Parathyroid adenoma (tissue), 2 donors: ENCODE measurements around the gene STRC.
"Not testable (repeated sequence)": the region's sequence is repeated elsewhere in the genome, so short reads cannot be mapped to it uniquely, and the experiment has no call there.

Experiments used
- H2AFZ ChIP-seq: fragments of 300-600 bp; sonication (generic); one replicate; pipeline ENCODE4 v1.7.0; 2017; ENCODE audit warnings: antibody characterized with exemption, mild to moderate bottlenecking
- H3K27ac ChIP-seq: fragments of 300-600 bp; sonication (generic); one replicate; pipeline ENCODE4 v1.7.0; 2017
- H3K27me3 ChIP-seq: fragments of 300-600 bp; sonication (generic); one replicate; pipeline ENCODE4 v1.7.0; 2017; ENCODE audit warnings: low read length; ENCODE audit not compliant: control insufficient read depth, insufficient read depth
- H3K36me3 ChIP-seq: fragments of 300-600 bp; sonication (generic); one replicate; pipeline ENCODE4 v1.7.0; 2017; ENCODE audit warnings: low read length; ENCODE audit not compliant: control insufficient read depth, insufficient read depth
- H3K4me1 ChIP-seq: fragments of 300-600 bp; sonication (generic); one replicate; pipeline ENCODE4 v1.7.0; 2017; ENCODE audit warnings: control low read depth
- H3K4me2 ChIP-seq: fragments of 300-600 bp; sonication (generic); one replicate; pipeline ENCODE4 v1.7.0; 2017; ENCODE audit warnings: low read length
- H3K4me3 ChIP-seq: fragments of 300-600 bp; sonication (generic); one replicate; pipeline ENCODE4 v1.7.0; 2017; ENCODE audit warnings: low read depth, low read length
- H3K79me2 ChIP-seq: fragments of 300-600 bp; sonication (generic); one replicate; pipeline ENCODE4 v1.7.0; 2017; ENCODE audit warnings: control low read depth
- H3K9ac ChIP-seq: fragments of 300-600 bp; sonication (generic); one replicate; pipeline ENCODE4 v1.7.0; 2017; ENCODE audit warnings: mild to moderate bottlenecking
- H3K9me3 ChIP-seq: fragments of 300-600 bp; sonication (generic); one replicate; pipeline ENCODE4 v1.7.0; 2017; ENCODE audit warnings: low read length; ENCODE audit not compliant: control insufficient read depth
- CTCF ChIP-seq: fragments of 300-600 bp; sonication (generic); IDR thresholded peaks from one replicate; pipeline ENCODE4 v1.7.0; 2017; ENCODE audit warnings: antibody characterized with exemption, mild to moderate bottlenecking
- donor health status: primary hyperparathyroidism.

The STRC gene

GRCh38 chr15:43625106-43625505 is 6.5 kb upstream of the STRC start:
- no peaks in the 10 kb centered on the region for H3K79me2 ChIP-seq
- no peak overlapping the region for H3K4me2 ChIP-seq
- no peaks in the 10 kb centered on the region for H3K4me1 ChIP-seq
- no peaks in the 10 kb centered on the region for H3K27me3 ChIP-seq
- no peak for TF ChIP-seq CTCF
- H3K27ac ChIP-seq, result no peak overlapping the region
- H3K9ac ChIP-seq, result no peak overlapping the region
- H2AFZ ChIP-seq, result no peak overlapping the region
- no peaks in the 10 kb centered on the region for H3K9me3 ChIP-seq
- H3K4me3 ChIP-seq, result no peak overlapping the region
- H3K36me3 ChIP-seq, result no peaks in the 10 kb centered on the region

GRCh38 chr15:43622068-43622799 is 3.6 kb upstream of the STRC start:
- not testable (repeated sequence) for H3K4me2 ChIP-seq, H3K36me3 ChIP-seq, H3K9me3 ChIP-seq, H3K9ac ChIP-seq, H3K79me2 ChIP-seq, H3K27ac ChIP-seq, H3K4me1 ChIP-seq, H3K4me3 ChIP-seq, H3K27me3 ChIP-seq, H2AFZ ChIP-seq

GRCh38 chr15:43617750-43618149 is 850 bp downstream of the STRC start:
- H3K4me1 ChIP-seq, H3K27me3 ChIP-seq, H3K9me3 ChIP-seq, H3K4me2 ChIP-seq, H3K79me2 ChIP-seq, H3K36me3 ChIP-seq, H3K27ac ChIP-seq, H2AFZ ChIP-seq, H3K9ac ChIP-seq, H3K4me3 ChIP-seq: not testable (repeated sequence)

GRCh38 chr15:43602233-43602632 is 16.4 kb downstream of the STRC start:
- not testable (repeated sequence) for H3K9me3 ChIP-seq, H3K27me3 ChIP-seq, H3K4me2 ChIP-seq, H2AFZ ChIP-seq, H3K27ac ChIP-seq, H3K36me3 ChIP-seq, H3K4me3 ChIP-seq, H3K79me2 ChIP-seq, H3K4me1 ChIP-seq, H3K9ac ChIP-seq

- not testable (repeated sequence) for H2AFZ ChIP-seq, H3K27ac ChIP-seq, H3K9ac ChIP-seq, H3K4me2 ChIP-seq, H3K4me1 ChIP-seq, H3K4me3 ChIP-seq, H3K36me3 ChIP-seq, H3K27me3 ChIP-seq, H3K9me3 ChIP-seq, H3K79me2 ChIP-seq
These were observed 18.4 kb downstream of the STRC start for GRCh38 chr15:43600200-43600599.

GRCh38 chr15:43599131-43599530 is 19.5 kb downstream of the STRC start:
- not testable (repeated sequence) for H3K4me3 ChIP-seq, H3K9me3 ChIP-seq, H3K27me3 ChIP-seq, H3K79me2 ChIP-seq, H2AFZ ChIP-seq, H3K36me3 ChIP-seq, H3K4me1 ChIP-seq, H3K9ac ChIP-seq, H3K4me2 ChIP-seq, H3K27ac ChIP-seq

GRCh38 chr15:43593328-43594190 is 25.0 kb downstream of the STRC start, which contains the start of gene CKMT1B:
CKMT1B (plus strand) TSS chr15:43594027; CDS start chr15:43594219, 192 bp downstream.
- not testable (repeated sequence) for H3K4me2 ChIP-seq, H3K9ac ChIP-seq, H3K27ac ChIP-seq, H3K27me3 ChIP-seq, H3K36me3 ChIP-seq, H3K4me1 ChIP-seq, H3K4me3 ChIP-seq, H2AFZ ChIP-seq, H3K79me2 ChIP-seq, H3K9me3 ChIP-seq

- H3K79me2 ChIP-seq, H3K9ac ChIP-seq, H3K4me3 ChIP-seq, H2AFZ ChIP-seq, H3K36me3 ChIP-seq, H3K27ac ChIP-seq, H3K4me1 ChIP-seq, H3K9me3 ChIP-seq, H3K4me2 ChIP-seq, H3K27me3 ChIP-seq: not testable (repeated sequence)
These were observed 25.8 kb downstream of the STRC start for GRCh38 chr15:43592841-43593240.

- H3K36me3 ChIP-seq, H3K27me3 ChIP-seq, H3K27ac ChIP-seq, H3K4me2 ChIP-seq, H3K4me3 ChIP-seq, H3K79me2 ChIP-seq, H2AFZ ChIP-seq, H3K9ac ChIP-seq, H3K9me3 ChIP-seq, H3K4me1 ChIP-seq: not testable (repeated sequence)
These were observed 28.7 kb downstream of the STRC start, which contains the start of gene PPIP5K1 for GRCh38 chr15:43589778-43590466. PPIP5K1 (minus strand) TSS chr15:43590208; CDS start chr15:43584504, 5,704 bp downstream.

GRCh38 chr15:43574607-43575006 is 44.0 kb downstream of the STRC start:
- H3K4me1 ChIP-seq, H3K9me3 ChIP-seq, H3K79me2 ChIP-seq, H3K27ac ChIP-seq, H3K4me2 ChIP-seq, H3K27me3 ChIP-seq, H3K36me3 ChIP-seq, H3K9ac ChIP-seq, H3K4me3 ChIP-seq, H2AFZ ChIP-seq: not testable (repeated sequence)
